Measurements from ENCODE around the gene WDSUB1.

The WDSUB1 gene

DNA sequence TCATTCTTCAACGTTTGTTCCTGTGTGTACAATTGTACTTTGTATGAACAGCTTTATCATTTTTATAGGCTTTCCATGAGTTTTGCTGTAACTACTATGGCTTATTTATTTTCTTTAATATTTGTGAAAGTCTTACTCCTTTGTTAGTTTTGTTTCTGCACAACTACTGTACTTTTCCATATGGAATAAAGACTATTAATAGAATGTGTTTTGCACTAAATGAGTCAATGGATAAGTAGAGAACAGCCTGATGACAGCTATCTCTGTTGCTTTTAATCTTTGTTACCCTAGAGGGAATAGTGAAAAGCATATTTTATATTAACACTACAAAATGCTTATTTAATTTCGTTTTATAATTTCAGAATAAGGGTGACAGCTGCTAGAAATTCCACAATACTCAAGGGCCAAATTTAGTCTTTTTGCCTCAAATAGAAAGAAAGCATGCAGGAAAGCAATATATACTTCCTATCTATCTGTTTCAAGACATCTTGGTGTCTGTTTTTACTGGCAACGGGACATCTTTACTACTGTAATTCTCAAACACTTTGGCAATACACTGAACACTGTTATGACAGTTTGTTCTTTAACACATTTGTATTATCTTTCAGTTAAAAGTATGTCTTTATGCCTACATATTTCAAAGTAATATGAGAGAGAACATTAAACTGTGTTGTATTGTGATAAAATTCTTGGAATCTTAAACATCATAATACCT lies 53.9 kb downstream of the WDSUB1 start:
- Histone ChIP-seq H3K27ac (ENCODE audit: low read depth, low read length) (no peak overlapping the region), H3K9me3 (ENCODE audit: insufficient read depth, low read depth, low read length) (no peaks in the 10 kb centered on the region), H3K4me1 (ENCODE audit: insufficient read depth, low read length) (no peaks in the 10 kb centered on the region; the same call in 1 of the 2 replicates), H3K4me3 (ENCODE audit: low read length) (no peak overlapping the region), H3K36me3 (ENCODE audit: insufficient read depth, low read length) (peaks cover 23% of the 10 kb centered on the region), H3K9ac (ENCODE audit: low read depth, low read length) (no peak overlapping the region), H3K27me3 (ENCODE audit: insufficient read depth, low read length) (no peaks in the 10 kb centered on the region)
- WGBS = 90% methylated on average over 3 of the region's 3 CpGs

DNA sequence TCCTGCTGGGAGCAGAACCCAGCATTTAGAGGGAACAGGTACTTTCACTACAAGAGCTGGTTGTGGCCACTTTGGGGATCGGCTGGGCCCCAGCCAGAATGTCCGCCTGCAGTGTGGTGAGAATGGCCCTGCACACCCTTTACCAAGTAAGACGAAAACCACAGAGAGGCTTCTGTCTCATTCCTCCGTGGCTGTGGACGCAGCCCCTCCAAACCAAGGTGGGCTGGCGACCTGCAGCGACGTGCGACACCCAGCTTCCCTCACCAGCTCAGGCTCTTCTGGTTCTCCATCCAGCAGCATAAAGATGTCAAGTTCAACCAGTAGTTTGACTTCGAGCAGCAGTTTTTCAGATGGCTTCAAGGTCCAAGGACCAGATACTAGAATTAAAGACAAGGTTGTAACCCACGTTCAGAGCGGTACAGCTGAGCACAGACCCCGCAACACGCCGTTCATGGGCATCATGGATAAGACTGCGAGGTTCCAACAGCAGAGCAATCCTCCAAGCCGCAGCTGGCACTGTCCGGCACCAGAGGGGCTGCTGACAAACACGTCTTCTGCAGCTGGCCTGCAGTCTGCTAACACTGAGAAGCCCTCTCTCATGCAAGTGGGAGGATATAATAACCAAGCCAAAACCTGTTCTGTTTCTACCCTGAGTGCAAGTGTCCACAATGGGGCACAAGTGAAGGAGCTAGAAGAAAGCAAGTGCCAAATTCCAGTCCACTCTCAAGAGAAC lies 56.2 kb downstream of the WDSUB1 start:
- Histone ChIP-seq H3K27me3 (ENCODE audit: insufficient read depth, low read length) (no peaks in the 10 kb centered on the region), H3K27ac (ENCODE audit: low read depth, low read length) (no peak overlapping the region), H3K9ac (ENCODE audit: low read depth, low read length) (no peak overlapping the region), H3K9me3 (ENCODE audit: insufficient read depth, low read depth, low read length) (no peaks in the 10 kb centered on the region), H3K36me3 (ENCODE audit: insufficient read depth, low read length) (0 out of 2 replicates have a peak, but pooled peaks cover 17% of the 10 kb centered on the region), H3K4me1 (ENCODE audit: insufficient read depth, low read length) (peaks cover 5% of the 10 kb centered on the region; the same call in 1 of the 2 replicates), H3K4me3 (ENCODE audit: low read length) (no peak overlapping the region)
- WGBS = 95% methylated on average over 19 of the region's 19 CpGs

DNA sequence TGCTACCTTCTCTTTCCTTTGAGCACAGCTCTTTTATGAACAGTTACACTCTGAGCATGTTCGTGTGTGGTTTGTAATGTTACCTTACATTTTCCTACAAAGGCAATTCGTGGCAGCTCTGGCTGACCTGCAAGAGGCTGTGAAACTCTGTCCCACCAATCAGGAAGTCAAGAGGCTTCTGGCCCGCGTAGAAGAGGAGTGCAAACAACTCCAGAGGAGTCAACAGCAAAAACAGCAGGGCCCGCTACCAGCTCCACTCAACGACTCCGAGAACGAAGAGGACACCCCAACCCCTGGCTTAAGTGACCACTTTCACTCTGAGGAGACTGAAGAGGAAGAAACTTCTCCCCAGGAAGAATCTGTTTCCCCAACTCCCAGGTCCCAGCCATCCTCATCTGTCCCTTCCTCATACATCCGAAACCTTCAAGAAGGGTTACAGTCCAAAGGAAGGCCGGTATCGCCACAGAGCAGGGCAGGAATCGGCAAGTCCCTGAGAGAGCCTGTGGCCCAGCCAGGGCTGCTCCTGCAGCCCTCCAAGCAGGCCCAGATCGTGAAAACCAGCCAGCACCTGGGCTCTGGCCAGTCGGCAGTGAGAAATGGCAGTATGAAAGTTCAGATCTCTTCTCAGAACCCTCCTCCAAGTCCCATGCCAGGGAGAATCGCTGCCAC lies 56.9 kb downstream of the WDSUB1 start:
- H3K9me3 ChIP-seq (ENCODE audit: insufficient read depth, low read depth, low read length) = no peaks in the 10 kb centered on the region
- H3K36me3 ChIP-seq (ENCODE audit: insufficient read depth, low read length) = 0 out of 2 replicates have a peak, but pooled peaks cover 13% of the 10 kb centered on the region
- H3K4me1 ChIP-seq (ENCODE audit: insufficient read depth, low read length) = peaks cover 5% of the 10 kb centered on the region; the same call in 1 of the 2 replicates
- WGBS = 96% methylated on average over 15 of the region's 15 CpGs
- no peak overlapping the region for H3K9ac ChIP-seq (ENCODE audit: low read depth, low read length)
- no peak overlapping the region for H3K27ac ChIP-seq (ENCODE audit: low read depth, low read length)
- H3K4me3 ChIP-seq (ENCODE audit: low read length) = no peak overlapping the region
- no peaks in the 10 kb centered on the region for H3K27me3 ChIP-seq (ENCODE audit: insufficient read depth, low read length)

DNA sequence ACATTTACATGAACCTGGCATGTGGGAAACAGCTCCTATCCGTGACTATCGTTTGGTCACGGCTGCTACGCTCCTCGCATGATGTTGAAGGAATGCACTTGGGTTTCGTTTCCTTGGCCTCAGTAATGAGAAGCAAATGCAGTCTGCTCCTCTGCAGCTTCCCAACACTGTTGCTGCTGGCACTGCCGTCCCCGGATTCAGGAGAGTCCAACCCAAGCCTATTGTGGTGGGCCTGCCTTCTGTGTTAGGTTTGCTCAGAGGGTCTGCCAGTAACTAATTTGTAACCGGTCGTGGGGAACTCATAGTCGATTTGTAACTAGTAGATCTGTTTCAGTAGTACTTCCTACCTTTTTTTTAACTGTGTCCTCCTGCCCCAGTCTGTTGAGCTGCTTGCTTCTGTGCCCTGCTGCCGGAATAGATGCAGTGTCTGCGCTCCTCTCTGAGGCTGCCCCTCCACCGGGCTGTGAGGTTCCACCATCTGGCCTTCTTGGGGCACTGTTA lies 58.4 kb downstream of the WDSUB1 start:
- Histone ChIP-seq H3K4me1 (ENCODE audit: insufficient read depth, low read length) (peaks cover 5% of the 10 kb centered on the region; the same call in 1 of the 2 replicates), H3K9me3 (ENCODE audit: insufficient read depth, low read depth, low read length) (no peaks in the 10 kb centered on the region), H3K27me3 (ENCODE audit: insufficient read depth, low read length) (no peaks in the 10 kb centered on the region), H3K4me3 (ENCODE audit: low read length) (no peak overlapping the region), H3K9ac (ENCODE audit: low read depth, low read length) (no peak overlapping the region), H3K27ac (ENCODE audit: low read depth, low read length) (no peak overlapping the region), H3K36me3 (ENCODE audit: insufficient read depth, low read length) (0 out of 2 replicates have a peak, but pooled peaks cover 13% of the 10 kb centered on the region)
- 92% methylated on average over 14 of the region's 14 CpGs for WGBS

DNA sequence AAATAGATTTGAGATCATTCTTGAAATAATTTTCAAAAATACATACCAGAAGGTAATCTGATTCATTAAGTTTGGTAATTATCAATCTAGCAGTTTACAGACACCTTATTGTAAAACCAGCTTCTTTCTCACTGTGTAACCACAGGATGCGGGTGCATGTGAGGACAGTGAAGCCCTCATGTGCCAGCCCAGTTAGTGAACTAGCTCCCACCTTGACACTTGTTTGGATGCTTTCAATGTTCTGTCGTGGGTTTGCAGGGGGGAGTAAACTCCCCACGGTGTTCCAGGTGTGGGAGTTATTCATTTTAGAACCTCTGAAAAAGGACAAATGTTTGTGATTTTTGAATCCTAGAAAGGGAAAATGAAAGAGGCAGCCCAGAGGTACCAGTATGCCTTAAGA lies 59.0 kb downstream of the WDSUB1 start:
- Histone ChIP-seq H3K27ac (ENCODE audit: low read depth, low read length) (no peak overlapping the region), H3K4me1 (ENCODE audit: insufficient read depth, low read length) (peaks cover 5% of the 10 kb centered on the region; the same call in 1 of the 2 replicates), H3K4me3 (ENCODE audit: low read length) (no peak overlapping the region), H3K27me3 (ENCODE audit: insufficient read depth, low read length) (no peaks in the 10 kb centered on the region), H3K9me3 (ENCODE audit: insufficient read depth, low read depth, low read length) (no peaks in the 10 kb centered on the region), H3K36me3 (ENCODE audit: insufficient read depth, low read length) (0 out of 2 replicates have a peak, but pooled peaks cover 13% of the 10 kb centered on the region), H3K9ac (ENCODE audit: low read depth, low read length) (no peak overlapping the region)
- 61% methylated on average over 3 of the region's 3 CpGs for WGBS

DNA sequence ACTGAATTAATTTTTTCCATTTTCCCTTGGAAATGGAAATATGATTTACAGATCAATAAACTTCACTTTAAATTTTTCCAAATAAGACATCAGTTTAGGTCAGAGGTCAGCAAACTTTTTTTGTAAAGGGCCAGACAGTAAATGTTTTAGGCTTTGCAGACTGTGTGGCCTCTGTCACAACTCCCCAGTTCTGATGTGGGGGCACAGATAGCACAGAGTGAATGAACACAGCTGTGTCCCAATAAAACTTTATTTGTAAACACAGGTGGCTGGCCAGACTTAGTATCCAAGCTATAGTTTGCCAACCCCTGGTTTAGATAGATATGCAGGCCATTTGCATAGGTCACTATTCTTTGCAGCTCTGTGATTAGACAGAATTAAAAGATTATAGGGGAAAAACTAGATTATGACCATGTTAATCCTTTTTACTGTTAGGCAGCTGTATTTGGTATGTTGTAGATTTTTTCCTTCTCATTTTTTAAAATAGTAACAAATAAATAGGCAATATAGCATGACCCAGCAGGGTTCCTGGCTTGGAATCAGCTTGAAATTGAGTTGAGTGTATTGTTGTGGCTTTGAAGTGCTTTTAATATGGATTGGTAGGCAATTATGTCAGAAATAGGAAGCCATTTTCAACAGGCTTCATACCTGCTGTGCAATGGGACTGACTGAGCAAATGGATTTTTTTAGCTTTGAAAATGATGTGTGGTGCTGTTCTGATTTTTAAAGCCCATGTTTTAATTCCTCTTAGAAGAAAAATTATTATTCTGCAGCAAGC lies 59.7 kb downstream of the WDSUB1 start:
- H3K4me1 ChIP-seq (ENCODE audit: insufficient read depth, low read length) = peaks cover 5% of the 10 kb centered on the region; the same call in 1 of the 2 replicates
- H3K36me3 ChIP-seq (ENCODE audit: insufficient read depth, low read length) = 0 out of 2 replicates have a peak, but pooled peaks cover 13% of the 10 kb centered on the region
- no peak overlapping the region for H3K4me3 ChIP-seq (ENCODE audit: low read length)
- H3K27ac ChIP-seq (ENCODE audit: low read depth, low read length) = no peak overlapping the region
- H3K27me3 ChIP-seq (ENCODE audit: insufficient read depth, low read length) = no peaks in the 10 kb centered on the region
- no peaks in the 10 kb centered on the region for H3K9me3 ChIP-seq (ENCODE audit: insufficient read depth, low read depth, low read length)
- no peak overlapping the region for H3K9ac ChIP-seq (ENCODE audit: low read depth, low read length)

DNA sequence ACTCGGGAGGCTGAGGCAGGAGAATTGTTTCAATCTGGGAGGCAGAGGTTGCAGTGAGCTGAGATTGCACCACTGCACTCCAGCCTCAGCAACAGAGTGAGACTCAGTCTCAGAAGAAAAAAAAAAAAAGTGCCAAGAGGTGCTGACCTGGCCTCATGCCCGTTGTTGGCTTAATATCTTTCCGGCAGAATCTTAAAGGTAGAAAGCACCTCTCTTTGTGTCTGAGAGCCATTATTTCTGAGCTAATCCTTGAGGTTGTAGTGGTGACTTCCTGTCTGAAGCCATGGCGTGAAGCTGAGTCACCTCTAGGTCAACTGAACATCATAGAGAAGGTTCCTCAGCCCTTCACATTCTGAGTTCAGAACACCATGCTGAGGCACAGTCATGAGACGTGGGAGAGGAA lies 60.4 kb downstream of the WDSUB1 start:
- no peaks in the 10 kb centered on the region for H3K27me3 ChIP-seq (ENCODE audit: insufficient read depth, low read length)
- 87% methylated on average over 5 of the region's 5 CpGs for WGBS
- peaks cover 5% of the 10 kb centered on the region; the same call in 1 of the 2 replicates for H3K4me1 ChIP-seq (ENCODE audit: insufficient read depth, low read length)
- H3K27ac ChIP-seq (ENCODE audit: low read depth, low read length) = no peak overlapping the region
- H3K36me3 ChIP-seq (ENCODE audit: insufficient read depth, low read length) = 0 out of 2 replicates have a peak, but pooled peaks cover 13% of the 10 kb centered on the region
- no peak overlapping the region for H3K9ac ChIP-seq (ENCODE audit: low read depth, low read length)
- H3K9me3 ChIP-seq (ENCODE audit: insufficient read depth, low read depth, low read length) = no peaks in the 10 kb centered on the region
- no peak overlapping the region for H3K4me3 ChIP-seq (ENCODE audit: low read length)

DNA sequence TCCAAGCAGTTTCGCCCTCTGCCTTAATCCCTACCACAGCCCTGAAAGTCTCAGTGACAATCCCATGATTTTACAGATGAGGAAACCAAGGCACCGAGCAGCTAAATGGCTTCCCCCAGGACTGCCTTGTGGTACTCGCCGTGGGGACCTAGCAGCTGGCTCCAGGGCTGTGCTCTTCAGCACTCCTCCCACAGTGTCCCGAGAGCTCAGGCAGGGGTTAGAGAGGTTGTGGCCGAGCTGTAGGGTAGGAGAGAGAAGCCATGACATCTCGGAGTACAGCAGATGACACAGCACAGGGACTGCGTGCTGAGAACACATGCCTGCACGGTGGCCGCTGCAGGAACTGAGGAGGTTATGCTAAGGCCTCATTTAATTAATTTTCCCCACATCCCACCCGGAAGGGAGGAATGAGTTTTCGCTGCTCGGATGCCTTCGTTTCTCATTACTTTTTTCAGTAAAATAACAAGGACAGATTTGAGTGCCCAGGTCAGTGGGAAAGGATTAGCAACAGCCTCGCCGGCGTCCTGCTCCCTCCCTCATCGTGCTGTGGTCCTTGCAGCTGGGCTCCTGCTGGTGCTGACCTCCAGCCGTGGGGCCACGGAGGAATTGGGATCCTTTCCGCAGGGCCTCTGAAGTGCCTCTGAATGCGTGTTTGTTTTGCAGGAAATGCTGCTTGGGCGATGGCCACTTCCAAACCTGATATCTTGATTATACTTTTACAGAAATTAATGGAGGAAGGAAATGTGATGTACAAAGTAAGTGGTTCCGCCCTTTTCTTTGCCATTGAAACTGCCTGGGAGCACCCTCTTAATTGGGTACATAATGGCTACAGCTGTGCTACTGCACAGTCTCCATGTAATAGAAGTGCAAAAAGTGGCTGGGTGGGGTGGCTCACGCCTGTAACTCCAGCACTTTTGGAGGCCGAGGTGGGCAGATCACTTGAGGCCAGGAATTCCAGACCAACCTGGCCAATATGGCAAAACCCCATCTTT lies 61.2 kb downstream of the WDSUB1 start:
- Histone ChIP-seq H3K36me3 (ENCODE audit: insufficient read depth, low read length) (0 out of 2 replicates have a peak, but pooled peaks cover 11% of the 10 kb centered on the region), H3K4me3 (ENCODE audit: low read length) (no peak overlapping the region), H3K9me3 (ENCODE audit: insufficient read depth, low read depth, low read length) (no peaks in the 10 kb centered on the region), H3K9ac (ENCODE audit: low read depth, low read length) (no peak overlapping the region), H3K27me3 (ENCODE audit: insufficient read depth, low read length) (no peaks in the 10 kb centered on the region), H3K4me1 (ENCODE audit: insufficient read depth, low read length) (peaks cover 5% of the 10 kb centered on the region; the same call in 1 of the 2 replicates), H3K27ac (ENCODE audit: low read depth, low read length) (no peak overlapping the region)
- WGBS = 91% methylated on average over 26 of the region's 26 CpGs

DNA sequence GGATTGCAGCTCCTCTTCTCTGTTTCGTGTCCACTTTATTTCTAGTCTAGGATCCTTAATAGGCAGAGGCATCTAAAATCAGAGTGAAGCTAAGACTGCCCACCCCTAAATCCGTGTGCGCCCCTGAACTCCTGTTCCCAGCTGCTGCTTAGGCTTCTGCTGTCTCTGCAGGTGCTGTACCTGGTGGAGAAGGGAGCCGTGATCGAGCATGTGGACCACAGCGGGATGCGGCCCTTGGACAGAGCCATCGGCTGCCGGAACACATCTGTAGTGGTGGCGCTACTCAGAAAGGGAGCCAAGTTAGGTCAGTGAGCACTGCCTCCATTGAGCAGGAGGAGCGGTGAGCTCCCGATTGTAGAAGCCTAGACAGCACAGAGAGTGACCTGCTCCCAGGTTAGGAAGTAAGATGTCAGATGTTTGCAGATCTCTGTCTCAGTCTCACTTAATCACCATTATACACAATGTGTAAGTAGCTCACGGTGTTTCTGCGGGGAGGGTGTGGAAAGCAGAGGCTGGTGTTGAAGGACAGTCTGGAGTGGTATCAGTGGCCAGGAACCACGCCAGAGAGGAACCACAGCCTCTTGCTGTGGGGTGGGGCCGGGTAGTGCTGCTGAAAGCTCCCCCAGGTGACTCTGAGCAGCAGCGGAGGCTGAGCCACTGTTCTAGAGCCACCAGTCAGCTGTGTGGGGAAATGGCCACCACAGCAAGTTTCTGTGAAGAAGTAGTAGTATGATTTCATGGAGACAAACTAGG lies 62.3 kb downstream of the WDSUB1 start:
- no peak overlapping the region for H3K9ac ChIP-seq (ENCODE audit: low read depth, low read length)
- H3K4me1 ChIP-seq (ENCODE audit: insufficient read depth, low read length) = peaks cover 5% of the 10 kb centered on the region; the same call in 1 of the 2 replicates
- H3K4me3 ChIP-seq (ENCODE audit: low read length) = no peak overlapping the region
- 0 out of 2 replicates have a peak, but pooled peaks cover 3% of the 10 kb centered on the region for H3K36me3 ChIP-seq (ENCODE audit: insufficient read depth, low read length)
- 95% methylated on average over 17 of the region's 17 CpGs for WGBS
- H3K9me3 ChIP-seq (ENCODE audit: insufficient read depth, low read depth, low read length) = no peaks in the 10 kb centered on the region
- no peaks in the 10 kb centered on the region for H3K27me3 ChIP-seq (ENCODE audit: insufficient read depth, low read length)
- H3K27ac ChIP-seq (ENCODE audit: low read depth, low read length) = no peak overlapping the region
